ENCODE data around the gene CACNA1S.

DNA sequence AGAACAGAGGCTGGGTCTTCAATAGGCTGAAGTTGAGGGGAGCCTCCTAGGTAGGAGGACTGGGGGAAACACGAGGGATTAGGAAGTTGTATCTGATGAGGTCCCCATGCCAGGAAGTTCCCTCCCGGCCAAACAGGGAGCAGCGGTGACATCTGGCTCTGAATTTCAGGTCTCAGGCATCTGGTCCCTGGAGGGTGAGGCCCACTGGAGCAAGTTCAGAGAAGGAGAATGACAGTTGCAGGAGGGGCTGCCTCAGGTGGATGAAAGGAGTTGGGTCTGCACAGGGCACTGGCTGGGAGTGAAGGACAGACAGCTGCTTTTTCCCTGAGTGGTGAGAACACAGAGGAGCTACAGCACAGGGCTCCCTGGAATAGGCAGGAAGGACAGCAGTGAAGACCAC is 32.9 kb upstream of the CACNA1S start:
- no peak for TF ChIP-seq POLR2AphosphoS5 (IDR thresholded peaks at IDR 0.05)
- TF ChIP-seq, protein P1, sequence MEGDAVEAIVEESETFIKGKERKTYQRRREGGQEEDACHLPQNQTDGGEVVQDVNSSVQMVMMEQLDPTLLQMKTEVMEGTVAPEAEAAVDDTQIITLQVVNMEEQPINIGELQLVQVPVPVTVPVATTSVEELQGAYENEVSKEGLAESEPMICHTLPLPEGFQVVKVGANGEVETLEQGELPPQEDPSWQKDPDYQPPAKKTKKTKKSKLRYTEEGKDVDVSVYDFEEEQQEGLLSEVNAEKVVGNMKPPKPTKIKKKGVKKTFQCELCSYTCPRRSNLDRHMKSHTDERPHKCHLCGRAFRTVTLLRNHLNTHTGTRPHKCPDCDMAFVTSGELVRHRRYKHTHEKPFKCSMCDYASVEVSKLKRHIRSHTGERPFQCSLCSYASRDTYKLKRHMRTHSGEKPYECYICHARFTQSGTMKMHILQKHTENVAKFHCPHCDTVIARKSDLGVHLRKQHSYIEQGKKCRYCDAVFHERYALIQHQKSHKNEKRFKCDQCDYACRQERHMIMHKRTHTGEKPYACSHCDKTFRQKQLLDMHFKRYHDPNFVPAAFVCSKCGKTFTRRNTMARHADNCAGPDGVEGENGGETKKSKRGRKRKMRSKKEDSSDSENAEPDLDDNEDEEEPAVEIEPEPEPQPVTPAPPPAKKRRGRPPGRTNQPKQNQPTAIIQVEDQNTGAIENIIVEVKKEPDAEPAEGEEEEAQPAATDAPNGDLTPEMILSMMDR (IDR thresholded peaks at IDR 0.05) = no peak

All from sigmoid colon (tissue), 4 donors.